ENCODE measurements around the gene ETF1.

ETF1 gene

GRCh38 chr5:138460032-138460693, 82.9 kb downstream of the ETF1 start:
- no peak for TF ChIP-seq CTCF (conservative IDR thresholded peaks at IDR 0.05; ENCODE audit: low read depth, low read length)
- no peak overlapping the region for H3K4me3 ChIP-seq (ENCODE audit: low read length)
- no peak for DNase-seq (ENCODE audit: low read depth)

- no peak for DNase-seq (ENCODE audit: low read depth)
- H3K4me3 ChIP-seq (ENCODE audit: low read length), result no peak overlapping the region
- TF ChIP-seq CTCF (conservative IDR thresholded peaks at IDR 0.05; ENCODE audit: low read depth, low read length), result no peak
Observed at GRCh38 chr5:138459311-138459933, 83.6 kb downstream of the ETF1 start.

- TF ChIP-seq CTCF (conservative IDR thresholded peaks at IDR 0.05; ENCODE audit: low read depth, low read length), result no peak
- no peak for DNase-seq (ENCODE audit: low read depth)
- no peak overlapping the region for H3K4me3 ChIP-seq (ENCODE audit: low read length)
Observed at GRCh38 chr5:138458856-138459255, 84.2 kb downstream of the ETF1 start.

- no peak for DNase-seq (ENCODE audit: low read depth)
- TF ChIP-seq CTCF (conservative IDR thresholded peaks at IDR 0.05; ENCODE audit: low read depth, low read length), result no peak
- H3K4me3 ChIP-seq (ENCODE audit: low read length), result no peak overlapping the region
Observed at GRCh38 chr5:138458384-138458783, 84.7 kb downstream of the ETF1 start.

- peak; percentile 28 for TF ChIP-seq CTCF (conservative IDR thresholded peaks at IDR 0.05; ENCODE audit: low read depth, low read length)
- H3K4me3 ChIP-seq (ENCODE audit: low read length), result no peak overlapping the region
- no peak for DNase-seq (ENCODE audit: low read depth)
Observed at GRCh38 chr5:138457531-138458275, 85.3 kb downstream of the ETF1 start.
